Dermis microvascular lymphatic vessel endothelial cell (primary cell): ENCODE measurements around the gene GRWD1. TPM values are rescaled to one million over a fixed set of nuclear protein-coding genes. Genes with fewer than 3 reads are reported as not detected.
A peak's percentile ranks its signal among the peaks of the same experiment; 100 is the strongest.

Experiments
- DNase-seq, 2 donors: peaks; one replicate each; pipeline versions ENCODE4 v3.0.0 to v3.0.0-alpha.2; 2010; ENCODE audit warnings: low read depth in 2 of 2
- total RNA-seq: library from RNA; depleted of rRNA; stranded (reverse); fragments of >200 nt; gene quantifications from 2 replicates; pipeline ENCODE4 v1.2.1, GENCODE V29; 2014

Gene GRWD1
- total RNA-seq, 1 donor from 2014 or later = 14.8 TPM

DNA sequence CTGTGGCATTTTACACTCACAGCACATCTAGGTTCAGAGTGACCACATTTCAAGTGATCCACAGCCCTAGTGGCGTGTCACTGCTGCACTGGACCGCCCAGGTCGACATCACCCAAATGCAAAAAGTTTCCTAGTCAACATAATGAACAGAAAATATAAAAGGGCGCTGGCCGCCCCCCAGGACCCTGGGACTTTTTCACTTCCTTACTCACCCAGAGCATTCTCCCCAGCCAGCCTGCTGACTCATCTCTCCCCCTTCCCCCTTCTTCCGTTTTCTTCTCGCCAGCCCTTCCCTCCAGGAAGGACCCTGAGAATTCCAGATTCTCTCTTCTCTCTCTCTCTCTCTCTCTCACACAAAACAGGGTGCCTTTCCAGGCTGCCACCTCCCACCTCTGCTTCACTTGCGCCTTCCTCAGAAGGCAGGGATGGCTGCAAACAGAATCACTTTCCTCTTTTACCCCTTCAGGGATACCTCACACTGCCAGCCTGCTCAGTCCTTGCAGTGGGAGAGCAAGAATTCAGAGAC is 21.0 kb upstream of the GRWD1 start:
- DNase-seq = peak in 1 of 2 donors; percentile 85

DNA sequence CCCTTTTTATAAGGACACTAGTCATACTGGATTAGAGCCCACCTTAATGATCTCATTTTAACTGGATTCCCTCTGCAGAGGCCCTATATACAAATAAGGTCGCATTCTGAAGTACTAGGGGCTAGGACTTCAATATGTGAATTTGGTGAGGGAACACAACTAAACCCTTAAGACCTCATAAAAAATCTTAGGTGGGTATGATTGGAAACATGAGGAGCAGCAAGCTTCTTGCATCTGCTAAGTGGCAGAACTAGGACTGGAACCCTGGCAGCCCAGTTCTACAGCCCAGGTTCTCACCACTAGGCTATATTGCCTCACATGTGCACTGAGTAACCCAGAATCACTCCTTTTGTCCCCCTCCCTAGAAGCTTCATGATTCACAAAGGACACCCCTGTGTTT is 17.1 kb upstream of the GRWD1 start:
- no peak for DNase-seq

DNA sequence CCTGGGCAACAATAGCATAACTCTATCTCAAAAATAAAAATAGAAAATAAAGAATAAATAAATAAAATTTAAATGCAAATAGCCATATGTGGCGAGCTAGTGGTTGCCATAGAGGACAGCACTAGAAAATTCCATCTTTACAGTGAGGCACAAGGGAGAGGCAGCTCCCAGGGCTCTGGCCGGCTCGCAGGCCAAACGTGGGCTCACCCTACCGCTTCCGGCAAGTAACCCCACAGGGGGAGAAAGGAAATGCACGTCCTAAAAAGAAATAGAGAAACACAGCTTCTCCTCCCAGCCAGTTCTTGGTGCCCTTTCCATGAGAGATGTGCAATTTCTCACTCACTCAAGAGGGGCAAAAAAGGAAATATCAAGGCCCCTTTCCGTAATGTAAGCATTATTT is 12.4 kb upstream of the GRWD1 start:
- DNase-seq = no peak

DNA sequence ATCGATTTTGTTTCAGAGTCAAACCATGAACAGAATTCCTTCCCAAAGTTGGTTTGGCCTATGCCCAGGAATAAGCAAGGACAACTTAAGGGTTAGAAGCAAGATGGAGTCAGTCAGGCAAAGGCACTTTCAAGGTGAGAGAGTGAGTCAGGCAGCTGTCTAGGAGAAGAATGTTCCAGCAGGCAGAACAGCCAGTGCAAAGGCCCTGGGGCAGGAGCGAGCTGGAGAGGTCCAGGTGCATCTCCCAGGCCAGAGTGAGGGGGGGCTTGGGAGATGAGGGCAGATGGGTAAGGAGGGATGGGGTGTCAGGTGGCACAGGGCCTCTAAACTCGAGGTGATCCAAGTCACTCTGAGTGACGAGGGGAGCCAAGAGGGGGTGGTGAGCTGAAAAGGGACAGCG is 9.2 kb upstream of the GRWD1 start:
- no peak for DNase-seq

DNA sequence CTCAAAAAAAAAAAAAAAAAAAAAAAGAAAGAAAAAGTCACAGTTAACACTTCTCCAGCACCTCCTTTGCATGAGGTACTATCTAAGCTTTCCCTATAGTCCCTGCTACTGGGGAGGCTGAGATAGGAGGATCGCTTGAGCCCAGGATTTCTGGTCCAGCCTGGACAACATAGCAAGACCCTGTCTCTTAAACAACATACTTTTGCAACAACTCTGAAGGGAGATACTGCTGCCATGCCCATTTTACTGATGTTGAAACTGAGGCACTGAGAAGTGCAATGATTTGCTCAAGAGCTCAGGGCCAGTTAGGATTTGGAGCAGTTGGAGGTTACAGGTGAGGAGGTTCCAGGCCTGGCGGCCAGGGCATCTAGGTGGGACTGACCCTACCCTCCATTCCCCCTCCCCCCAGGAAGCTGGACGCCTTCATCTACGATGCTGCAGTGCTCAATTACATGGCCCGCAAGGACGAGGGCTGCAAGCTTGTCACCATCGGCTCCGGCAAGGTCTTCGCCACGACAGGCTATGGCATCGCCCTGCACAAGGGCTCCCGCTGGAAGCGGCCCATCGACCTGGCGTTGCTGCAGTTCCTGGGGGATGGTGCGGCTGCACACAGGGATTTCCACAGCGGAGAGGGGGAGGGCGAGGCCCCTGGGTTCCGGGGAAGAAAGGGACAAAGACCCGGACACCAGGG is 4.3 kb upstream of the GRWD1 start:
- no peak for DNase-seq

DNA sequence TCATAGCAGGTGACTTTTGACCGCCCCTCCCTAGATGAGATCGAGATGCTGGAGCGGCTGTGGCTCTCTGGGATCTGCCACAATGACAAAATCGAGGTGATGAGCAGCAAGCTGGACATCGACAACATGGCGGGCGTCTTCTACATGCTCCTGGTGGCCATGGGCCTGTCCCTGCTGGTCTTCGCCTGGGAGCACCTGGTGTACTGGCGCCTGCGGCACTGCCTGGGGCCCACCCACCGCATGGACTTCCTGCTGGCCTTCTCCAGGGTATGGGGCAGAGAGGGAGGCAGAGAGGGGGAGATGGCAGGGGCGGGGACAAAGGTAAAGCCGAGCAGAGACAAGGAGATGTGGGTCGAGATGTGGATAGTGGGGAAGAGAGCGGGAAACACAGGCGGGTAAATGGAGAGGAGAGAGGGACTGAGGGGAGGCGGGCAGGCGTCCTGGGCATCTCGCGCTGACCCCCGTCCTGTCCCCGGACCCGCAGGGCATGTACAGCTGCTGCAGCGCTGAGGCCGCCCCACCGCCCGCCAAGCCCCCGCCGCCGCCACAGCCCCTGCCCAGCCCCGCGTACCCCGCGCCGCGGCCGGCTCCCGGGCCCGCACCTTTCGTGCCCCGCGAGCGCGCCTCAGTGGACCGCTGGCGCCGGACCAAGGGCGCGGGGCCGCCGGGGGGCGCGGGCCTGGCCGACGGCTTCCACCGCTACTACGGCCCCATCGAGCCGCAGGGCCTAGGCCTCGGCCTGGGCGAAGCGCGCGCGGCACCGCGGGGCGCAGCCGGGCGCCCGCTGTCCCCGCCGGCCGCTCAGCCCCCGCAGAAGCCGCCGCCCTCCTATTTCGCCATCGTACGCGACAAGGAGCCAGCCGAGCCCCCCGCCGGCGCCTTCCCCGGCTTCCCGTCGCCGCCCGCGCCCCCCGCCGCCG is 3.4 kb upstream of the GRWD1 start:
- DNase-seq = no peak

DNA sequence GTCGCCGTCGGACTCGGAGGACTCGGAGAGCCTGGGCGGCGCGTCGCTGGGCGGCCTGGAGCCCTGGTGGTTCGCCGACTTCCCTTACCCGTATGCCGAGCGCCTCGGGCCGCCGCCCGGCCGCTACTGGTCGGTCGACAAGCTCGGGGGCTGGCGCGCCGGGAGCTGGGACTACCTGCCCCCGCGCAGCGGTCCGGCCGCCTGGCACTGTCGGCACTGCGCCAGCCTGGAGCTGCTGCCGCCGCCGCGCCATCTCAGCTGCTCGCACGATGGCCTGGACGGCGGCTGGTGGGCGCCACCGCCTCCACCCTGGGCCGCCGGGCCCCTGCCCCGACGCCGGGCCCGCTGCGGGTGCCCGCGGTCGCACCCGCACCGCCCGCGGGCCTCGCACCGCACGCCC is 2.5 kb upstream of the GRWD1 start:
- peak in 1 of 2 donors; percentile 37 for DNase-seq

DNA sequence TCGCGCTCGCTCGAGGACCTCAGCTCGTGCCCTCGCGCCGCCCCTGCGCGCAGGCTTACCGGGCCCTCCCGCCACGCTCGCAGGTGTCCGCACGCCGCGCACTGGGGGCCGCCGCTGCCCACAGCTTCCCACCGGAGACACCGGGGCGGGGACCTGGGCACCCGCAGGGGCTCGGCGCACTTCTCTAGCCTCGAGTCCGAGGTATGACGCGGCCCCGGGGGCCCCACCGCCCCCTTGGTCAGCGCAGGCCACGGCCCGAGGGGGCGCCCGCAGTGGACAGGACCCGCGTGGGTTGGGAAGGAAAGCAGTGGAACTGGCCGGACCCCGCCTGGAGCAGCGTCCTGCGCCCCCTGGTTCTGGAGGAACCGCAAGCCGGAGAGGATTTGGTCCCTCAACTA is 2.1 kb upstream of the GRWD1 start:
- DNase-seq = no peak

DNA sequence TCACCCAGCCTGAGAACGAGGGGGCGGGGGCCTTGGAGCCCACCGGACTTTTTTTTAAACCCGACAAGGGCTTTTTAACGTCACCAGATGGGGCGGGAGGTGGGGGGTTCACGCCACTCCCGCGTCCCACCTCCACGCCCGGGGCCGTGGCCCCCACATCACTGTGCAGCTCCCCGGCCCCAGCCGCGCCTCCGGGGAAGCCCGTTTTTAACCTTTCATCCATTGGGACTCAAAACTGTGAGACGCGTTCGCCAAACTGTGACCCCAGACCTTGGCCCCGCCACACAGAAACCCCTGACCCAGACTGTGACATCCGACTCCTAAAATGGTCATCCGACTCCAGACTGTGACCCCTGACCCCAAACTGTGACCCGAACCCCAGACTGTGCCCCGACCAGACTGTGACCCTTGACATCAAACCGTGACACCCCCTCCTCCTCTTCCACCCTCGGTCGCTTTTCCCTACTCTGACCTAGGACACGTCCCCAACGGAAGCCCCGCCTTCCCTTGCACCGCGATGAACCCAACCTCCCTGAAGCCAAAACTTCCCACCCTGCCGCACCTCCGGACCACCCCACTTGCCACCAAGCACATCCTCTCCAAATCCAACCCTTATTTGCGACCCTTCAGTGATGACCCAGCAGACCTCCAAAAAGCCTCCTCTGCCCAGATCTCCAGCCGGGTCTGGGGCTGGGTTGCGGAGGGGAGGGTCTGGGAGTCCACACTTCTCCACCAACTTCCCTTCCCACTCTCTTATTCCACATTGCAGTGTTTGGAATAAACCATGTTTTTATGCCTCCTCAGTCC is 1.5 kb upstream of the GRWD1 start:
- DNase-seq = no peak

DNA sequence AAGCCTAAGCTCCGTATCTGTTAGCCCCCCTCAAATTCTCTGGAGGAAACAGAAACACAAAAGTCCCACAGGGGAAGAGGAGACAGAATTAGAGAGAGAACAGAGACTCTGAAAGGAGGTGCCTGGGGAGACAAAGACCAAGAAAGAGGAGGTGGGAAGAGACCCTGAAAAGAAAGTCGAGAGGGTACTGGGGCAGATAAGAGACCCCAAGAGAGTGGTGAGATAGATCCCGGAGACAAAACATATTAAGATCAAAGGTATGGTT is 915 bp upstream of the GRWD1 start:
- no peak for DNase-seq

DNA sequence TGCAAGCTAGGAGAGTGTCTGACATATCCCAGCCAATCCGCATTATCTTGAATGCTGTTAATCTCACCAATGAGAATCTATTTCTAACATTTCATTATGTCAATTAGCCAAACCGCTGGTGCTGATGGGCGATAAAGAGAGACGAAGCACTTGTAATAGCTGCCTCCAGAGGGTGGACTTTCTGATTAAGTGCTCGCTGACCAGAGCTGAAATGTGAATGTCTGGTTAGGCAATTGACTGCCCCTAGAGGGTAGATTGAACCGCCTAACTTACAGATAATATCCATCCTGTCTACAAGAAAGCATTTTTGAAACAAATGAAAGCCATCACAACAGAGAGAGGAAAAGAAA is 552 bp upstream of the GRWD1 start:
- peak; percentile 93 to 96 for DNase-seq

DNA sequence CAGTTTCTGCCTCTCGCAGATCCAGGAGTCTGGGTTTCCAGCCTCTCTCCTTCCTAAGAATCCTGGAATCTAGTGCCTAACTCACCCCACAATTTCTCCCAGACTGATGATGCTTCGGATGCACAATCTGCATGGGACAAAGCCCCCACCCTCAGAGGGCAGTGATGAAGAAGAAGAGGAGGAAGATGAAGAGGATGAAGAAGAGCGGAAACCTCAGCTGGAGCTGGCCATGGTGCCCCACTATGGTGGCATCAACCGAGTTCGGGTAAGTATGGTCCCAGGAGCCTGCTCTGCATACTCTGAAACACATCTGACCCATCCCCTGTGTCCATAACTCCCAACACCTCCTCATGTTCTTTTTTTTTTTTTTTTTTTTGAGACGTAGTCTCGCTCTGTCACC is 796 bp downstream of the GRWD1 start:
- no peak for DNase-seq

DNA sequence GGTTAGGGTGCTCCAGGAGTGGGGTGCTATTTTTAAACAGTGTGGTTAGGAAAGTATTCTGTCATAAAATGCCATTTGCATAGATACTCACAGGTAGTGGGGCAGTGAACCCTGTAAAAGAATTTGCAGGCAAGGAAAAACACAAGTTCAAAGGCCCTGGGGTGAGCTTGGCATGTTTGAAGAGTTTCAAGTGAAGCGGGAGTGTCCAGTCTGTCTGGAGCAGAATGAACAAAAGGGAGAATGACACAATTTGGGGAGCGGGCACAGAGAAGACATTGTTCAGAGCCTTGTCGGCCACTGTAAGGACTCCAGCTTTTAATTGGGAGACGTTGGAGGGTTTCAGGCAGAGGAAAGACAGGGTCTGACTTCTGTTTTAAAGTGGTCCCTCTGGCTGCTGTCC is 2.8 kb downstream of the GRWD1 start:
- DNase-seq = no peak

DNA sequence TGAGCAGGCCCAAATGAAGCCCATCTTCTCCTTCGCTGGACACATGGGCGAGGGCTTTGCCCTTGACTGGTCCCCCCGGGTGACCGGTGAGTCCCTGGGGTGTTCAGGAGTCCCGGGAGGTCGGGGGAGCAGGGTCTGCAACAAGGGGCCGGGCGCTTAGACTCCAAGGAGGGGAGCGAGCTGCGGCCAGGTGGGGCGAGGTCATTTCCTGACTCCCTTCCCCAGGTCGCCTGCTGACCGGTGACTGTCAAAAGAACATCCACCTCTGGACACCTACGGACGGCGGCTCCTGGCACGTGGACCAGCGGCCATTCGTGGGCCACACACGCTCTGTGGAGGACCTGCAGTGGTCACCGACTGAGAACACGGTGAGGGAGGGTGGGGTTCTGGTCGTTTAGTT is 4.7 kb downstream of the GRWD1 start:
- no peak for DNase-seq

DNA sequence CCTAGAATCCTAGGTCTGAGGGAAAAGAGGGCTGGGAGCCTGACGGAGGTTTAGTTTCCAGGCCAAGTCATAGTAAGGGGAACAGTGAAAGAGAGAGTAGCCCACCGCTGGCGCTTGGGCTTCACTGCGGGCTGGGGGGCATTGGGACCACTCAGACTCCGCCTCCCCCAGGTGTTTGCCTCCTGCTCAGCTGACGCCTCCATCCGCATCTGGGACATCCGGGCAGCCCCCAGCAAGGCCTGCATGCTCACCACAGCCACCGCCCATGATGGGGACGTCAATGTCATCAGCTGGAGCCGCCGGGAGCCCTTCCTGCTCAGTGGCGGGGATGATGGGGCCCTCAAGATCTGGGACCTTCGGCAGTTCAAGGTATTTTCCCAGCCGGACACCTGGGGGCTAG is 5.1 kb downstream of the GRWD1 start:
- DNase-seq = no peak

DNA sequence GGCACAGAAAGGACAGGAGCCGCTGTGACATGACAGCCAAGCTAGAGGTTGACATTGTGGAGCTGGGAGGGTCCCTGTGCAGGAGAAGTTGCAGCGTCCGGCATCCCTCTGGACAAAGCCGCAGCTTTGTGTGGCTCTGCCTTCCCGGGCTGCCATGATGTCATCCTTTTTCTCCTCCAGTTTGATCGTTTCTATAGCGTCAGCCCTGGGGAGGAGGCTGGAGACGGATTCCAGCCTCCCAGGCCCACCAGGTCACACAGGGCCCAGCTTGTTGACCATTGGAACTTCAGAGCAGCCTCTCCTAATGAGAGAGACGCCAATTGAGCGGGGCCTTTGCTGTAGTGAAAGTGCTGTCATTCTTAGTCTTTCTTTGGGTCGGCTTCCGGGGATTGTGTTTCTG is 5.8 kb downstream of the GRWD1 start:
- no peak for DNase-seq

DNA sequence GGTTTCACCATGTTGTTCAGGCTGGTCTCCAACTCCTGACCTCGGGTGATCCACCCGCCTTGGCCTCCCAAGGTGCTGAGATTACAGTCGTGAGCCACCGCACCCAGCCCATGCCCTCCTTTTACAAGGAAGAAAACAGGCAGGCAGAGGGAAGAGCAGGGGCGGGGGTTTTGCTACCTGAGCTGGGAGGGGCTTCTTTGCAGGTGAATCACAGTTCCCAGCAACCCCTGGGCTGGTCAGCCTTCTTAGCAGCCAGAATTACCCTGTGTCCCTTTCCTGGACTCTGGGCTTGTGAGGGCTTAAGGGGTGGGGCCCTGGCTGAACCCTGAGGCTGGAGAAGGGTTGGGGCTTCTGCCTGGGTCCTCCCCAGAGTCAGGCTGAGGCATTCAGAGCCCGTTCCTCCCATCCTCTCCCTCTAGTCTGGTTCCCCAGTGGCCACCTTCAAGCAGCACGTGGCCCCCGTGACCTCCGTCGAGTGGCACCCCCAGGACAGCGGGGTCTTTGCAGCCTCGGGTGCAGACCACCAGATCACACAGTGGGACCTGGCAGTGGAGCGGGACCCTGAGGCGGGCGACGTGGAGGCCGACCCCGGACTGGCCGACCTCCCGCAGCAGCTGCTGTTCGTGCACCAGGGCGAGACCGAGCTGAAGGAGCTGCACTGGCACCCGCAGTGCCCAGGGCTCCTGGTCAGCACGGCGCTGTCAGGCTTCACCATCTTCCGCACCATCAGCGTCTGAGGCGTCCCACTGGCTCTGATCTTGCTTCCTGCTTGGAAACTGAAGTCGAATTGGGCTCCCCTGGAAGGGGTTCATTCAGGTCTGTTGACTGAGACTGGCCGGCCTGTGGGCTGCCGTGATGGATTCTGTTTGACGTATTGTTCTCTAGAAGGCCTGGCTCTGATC is 6.8 kb downstream of the GRWD1 start:
- DNase-seq = no peak

DNA sequence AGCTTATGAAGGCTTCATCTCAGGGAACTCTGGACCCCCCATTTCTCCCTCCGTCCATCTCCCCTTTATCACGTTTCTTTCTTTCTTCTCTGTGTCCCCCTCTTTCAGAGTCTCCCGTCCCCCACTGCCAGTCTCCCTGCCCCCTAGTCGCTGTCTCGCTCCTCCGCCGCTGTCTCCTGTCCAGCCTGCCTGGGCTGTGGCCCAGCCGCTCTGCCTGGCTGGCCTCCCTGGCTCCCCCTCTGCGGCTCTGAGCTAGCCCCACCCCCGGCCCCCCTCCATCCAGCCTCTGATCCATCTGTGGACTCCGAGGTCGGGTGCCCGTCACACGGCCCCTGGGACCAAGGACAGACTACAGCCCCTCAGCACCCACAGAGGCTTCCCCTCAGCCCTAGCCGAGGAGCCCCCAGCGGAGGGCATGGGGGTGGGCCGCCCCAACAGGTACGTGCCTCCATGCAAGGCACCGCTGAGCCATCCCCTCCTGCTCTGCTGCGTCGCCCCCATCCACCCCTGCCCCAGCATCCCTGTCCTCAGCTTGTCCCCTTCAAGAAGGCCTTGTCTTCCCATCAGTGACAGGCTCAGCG is 8.5 kb downstream of the GRWD1 start:
- DNase-seq = no peak

DNA sequence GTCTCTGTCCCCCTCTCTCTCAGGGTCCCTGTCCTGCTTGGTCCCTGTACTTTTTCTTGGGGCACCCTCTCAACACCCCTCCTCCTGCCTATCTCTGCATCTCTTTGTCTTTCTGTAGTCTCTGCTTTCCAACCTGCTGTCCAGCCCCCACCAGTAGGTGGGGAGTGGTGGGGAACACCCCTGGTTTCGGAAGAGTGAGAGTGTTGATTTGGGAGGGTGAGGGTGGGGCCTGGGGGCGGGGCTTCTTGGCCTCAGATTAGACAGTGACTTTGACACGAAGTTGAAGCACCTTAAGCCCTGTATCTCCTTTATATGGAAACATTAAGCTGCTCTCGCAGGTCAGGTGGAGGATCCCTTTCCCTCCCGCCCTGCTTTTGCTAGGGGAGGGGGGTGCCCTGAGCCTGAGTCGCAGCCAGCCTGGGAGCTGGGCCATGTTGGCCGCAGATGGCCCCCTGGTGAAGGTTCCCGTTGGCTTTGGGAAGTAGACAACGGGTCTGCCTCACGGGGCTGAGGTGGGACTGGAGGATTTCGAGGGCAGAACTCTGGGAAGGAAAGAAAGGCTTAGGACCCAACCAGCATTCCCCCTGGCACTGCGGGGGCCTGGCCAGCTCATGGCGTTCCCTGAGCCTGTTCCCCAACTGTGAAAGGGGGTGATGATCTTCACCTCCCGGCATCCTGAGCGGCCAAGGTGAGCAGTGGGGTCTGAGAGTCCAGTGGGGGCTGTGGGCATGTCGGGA is 9.6 kb downstream of the GRWD1 start, which contains the start of gene KCNJ14:
TSS of gene KCNJ14 (plus strand) at position 404 of the 737 bp plus-strand sequence. CDS start 6,151 bp downstream, outside the sequence.
- no peak for DNase-seq
